Activated T-cell treated with anti-CD3 and anti-CD28 coated beads, Interleukin-2, amount 50 U/mL, for 72 hours (primary cell): Measurements from ENCODE around the gene LGALS1. TPM values are rescaled to one million over a fixed set of nuclear protein-coding genes. Genes with fewer than 3 reads are reported as not detected.

Source experiments
- ATAC-seq, 2 donors: fragments of 150-1000 bp; cut with Tn5 transposase; replicated peaks in 1 of 2; 2 replicates each; pipeline ENCODE4 v1.10.0; 2021; ENCODE audit warnings: moderate library complexity in 2 of 2, mild to moderate bottlenecking in 1 of 2
- DNase-seq, 2 donors: peaks; one replicate each; pipeline ENCODE4 v3.0.0; 2021 to 2022; ENCODE audit warnings: mixed read lengths in 1 of 2
- H3K27ac Mint-ChIP-seq: one replicate; pipeline ENCODE4 v1.8.0; 2022; ENCODE audit warnings: mild to moderate bottlenecking, moderate library complexity, mixed read lengths
- H3K27me3 Mint-ChIP-seq: one replicate; pipeline ENCODE4 v1.8.0; 2022; ENCODE audit warnings: low read depth, mixed read lengths
- H3K36me3 Mint-ChIP-seq, 2 donors: one replicate each; pipeline ENCODE4 v1.8.0; 2022; ENCODE audit warnings: mixed read lengths in 2 of 2, mild to moderate bottlenecking in 1 of 2; ENCODE audit not compliant: insufficient read depth in 2 of 2
- H3K4me1 Mint-ChIP-seq: one replicate; pipeline ENCODE4 v1.8.0; 2022; ENCODE audit warnings: low read depth, mixed read lengths
- H3K4me3 Mint-ChIP-seq, 2 donors: one replicate each; pipeline ENCODE4 v1.8.0; 2022; ENCODE audit warnings: mild to moderate bottlenecking in 2 of 2, mixed read lengths in 2 of 2, moderate library complexity in 2 of 2
- H3K9me3 Mint-ChIP-seq, 2 donors: one replicate each; pipeline ENCODE4 v1.8.0; 2022; ENCODE audit warnings: mixed read lengths in 2 of 2
- total RNA-seq, 2 donors: library from RNA; stranded (reverse); gene quantifications; one replicate each; pipeline ENCODE4 v1.2.3, GENCODE V29; 2022

The LGALS1 gene
- total RNA-seq, 2 donors from 2014 or later, result 303 to 803 TPM

DNA sequence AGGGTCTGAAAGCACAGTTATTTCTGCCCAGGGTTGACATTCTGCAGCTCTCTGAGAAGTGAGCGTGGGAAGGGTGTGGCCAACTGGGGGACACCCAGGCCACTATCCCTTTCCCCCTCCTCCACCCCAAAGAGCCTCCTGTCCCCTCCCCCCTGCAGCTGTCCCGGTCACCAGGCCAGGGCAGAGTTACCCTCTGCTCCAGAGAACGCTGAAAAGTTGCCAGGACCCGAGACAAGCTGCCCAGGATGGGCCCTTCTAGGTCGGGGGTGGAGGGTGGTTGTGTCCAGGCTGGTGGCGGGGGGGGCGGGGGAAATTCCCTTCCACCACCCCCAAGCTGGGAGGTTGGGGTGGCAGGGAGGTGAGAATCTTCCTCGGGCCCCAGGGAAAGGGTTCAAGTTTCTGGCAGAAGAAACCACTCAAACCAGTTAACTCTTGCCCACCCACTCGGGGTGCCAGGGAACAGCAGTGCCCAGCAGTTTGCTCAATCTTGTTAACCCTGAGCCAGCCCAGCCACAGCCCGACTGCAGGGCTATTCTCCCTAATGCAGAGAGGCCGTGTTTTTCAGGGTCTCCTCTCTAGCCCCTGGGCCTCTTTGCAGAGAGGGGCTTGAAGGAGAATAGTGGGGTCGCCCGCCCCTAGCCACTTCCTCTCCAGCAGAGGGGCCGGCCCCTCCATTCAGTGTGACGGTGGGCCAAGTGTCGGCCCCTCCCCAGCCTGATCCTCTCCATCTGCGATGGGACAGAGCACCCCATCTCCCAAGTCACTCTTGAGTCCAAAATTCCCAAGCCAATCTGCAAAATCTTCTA, 697 bp downstream of the LGALS1 start:
- ATAC-seq, result peak; percentile 1
- H3K4me3 Mint-ChIP-seq, result peak overlapping the region; percentile 88
- no peaks in the 10 kb centered on the region for H3K9me3 Mint-ChIP-seq
- peak overlapping the region; percentile 70 for H3K27ac Mint-ChIP-seq
- H3K4me1 Mint-ChIP-seq, result peaks cover 60% of the 10 kb centered on the region
- no peaks in the 10 kb centered on the region for H3K27me3 Mint-ChIP-seq
- H3K36me3 Mint-ChIP-seq, result no peaks in the 10 kb centered on the region
- DNase-seq, result peak; percentile 21 to 34

GRCh38 chr22:37676736-37677492, 1.5 kb downstream of the LGALS1 start:
- ATAC-seq (peak; percentile 83 to 88), DNase-seq (peak; percentile 91 to 94)
- H3K4me1 Mint-ChIP-seq, result peaks cover 66% of the 10 kb centered on the region
- H3K27me3 Mint-ChIP-seq, result no peaks in the 10 kb centered on the region
- H3K4me3 Mint-ChIP-seq, result peak overlapping the region; percentile 88
- peak overlapping the region; percentile 70 for H3K27ac Mint-ChIP-seq
- no peaks in the 10 kb centered on the region for H3K9me3 Mint-ChIP-seq
- H3K36me3 Mint-ChIP-seq, result no peaks in the 10 kb centered on the region

DNA sequence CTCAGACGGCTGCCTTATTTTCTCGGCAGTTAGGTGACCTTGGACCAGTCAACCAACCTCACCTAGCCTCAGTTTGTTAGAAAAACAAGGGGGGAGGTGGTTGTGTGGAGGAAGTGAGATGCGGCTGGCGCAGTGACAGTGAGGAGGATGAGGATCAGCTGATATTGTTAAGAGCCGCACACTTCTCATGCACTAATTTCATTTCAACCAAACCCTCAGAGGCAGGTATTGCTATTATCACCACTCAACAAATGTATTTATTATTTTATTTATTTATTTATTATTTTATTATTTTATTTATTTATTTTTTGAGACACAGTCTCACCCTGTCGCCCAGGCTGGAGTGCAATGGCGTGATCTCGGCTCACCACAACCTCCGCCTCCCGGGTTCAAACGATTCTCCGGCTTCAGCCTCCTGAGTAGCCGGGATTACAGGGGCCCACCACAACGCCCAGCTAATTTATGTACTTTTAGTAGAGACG, 2.1 kb downstream of the LGALS1 start:
- H3K9me3 Mint-ChIP-seq, result no peaks in the 10 kb centered on the region
- peaks cover 59% of the 10 kb centered on the region for H3K4me1 Mint-ChIP-seq
- DNase-seq (no peak), ATAC-seq (peak in 1 of 2 donors; percentile 25)
- peak overlapping the region; percentile 59 for H3K27ac Mint-ChIP-seq
- no peaks in the 10 kb centered on the region for H3K27me3 Mint-ChIP-seq
- peak overlapping the region; percentile 88 for H3K4me3 Mint-ChIP-seq
- H3K36me3 Mint-ChIP-seq, result no peaks in the 10 kb centered on the region

- Mint-ChIP-seq H3K36me3 (no peaks in the 10 kb centered on the region), H3K27ac (no peak overlapping the region), H3K9me3 (no peaks in the 10 kb centered on the region), H3K4me1 (peaks cover 51% of the 10 kb centered on the region), H3K4me3 (peak overlapping the region in 1 of 2 donors; percentile 19), H3K27me3 (no peaks in the 10 kb centered on the region)
- DNase-seq (no peak), ATAC-seq (no peak)
Measured at GRCh38 chr22:37678372-37678771, 2.9 kb downstream of the LGALS1 start.

GRCh38 chr22:37679670-37680069, 4.2 kb downstream of the LGALS1 start:
- no peaks in the 10 kb centered on the region for H3K27me3 Mint-ChIP-seq
- H3K4me1 Mint-ChIP-seq, result peaks cover 39% of the 10 kb centered on the region
- no peaks in the 10 kb centered on the region for H3K36me3 Mint-ChIP-seq
- H3K27ac Mint-ChIP-seq, result no peak overlapping the region
- ATAC-seq (no peak), DNase-seq (no peak)
- no peaks in the 10 kb centered on the region for H3K9me3 Mint-ChIP-seq
- H3K4me3 Mint-ChIP-seq, result no peak overlapping the region

DNA sequence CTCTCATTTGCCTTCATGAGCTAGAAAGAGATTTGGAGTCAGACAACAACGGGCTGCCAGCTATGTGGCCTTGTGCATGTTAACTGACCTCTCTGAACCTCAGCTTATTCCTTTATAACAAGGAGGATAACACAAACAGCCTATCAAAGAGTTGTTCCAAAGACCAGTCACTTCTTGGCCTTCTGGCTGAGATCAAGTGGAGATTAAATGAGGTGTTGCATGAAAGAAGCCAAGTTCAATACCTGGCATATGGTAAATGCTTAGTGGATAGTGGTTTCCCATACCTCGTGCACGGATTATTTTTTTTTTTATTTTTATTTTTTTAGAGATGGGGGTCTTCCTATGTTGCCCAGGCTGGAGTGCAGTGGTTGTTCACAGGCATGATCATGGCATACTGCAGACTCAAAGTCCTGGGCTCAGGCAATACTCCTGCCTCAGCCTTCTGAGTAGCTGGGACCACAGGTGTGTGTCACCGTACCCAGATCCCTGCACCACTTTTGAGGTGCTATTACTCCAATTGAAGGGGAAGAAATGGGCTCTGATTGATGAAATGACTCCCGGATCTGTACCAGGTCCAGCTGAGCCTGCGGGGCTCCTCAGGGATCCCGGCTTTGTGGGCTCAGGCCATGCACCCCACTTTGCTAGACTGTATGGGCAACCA, 4.9 kb downstream of the LGALS1 start:
- H3K4me3 Mint-ChIP-seq, result no peak overlapping the region
- DNase-seq (no peak), ATAC-seq (no peak)
- H3K27ac Mint-ChIP-seq, result no peak overlapping the region
- no peaks in the 10 kb centered on the region for H3K36me3 Mint-ChIP-seq
- peaks cover 33% of the 10 kb centered on the region for H3K4me1 Mint-ChIP-seq
- H3K9me3 Mint-ChIP-seq, result no peaks in the 10 kb centered on the region
- no peaks in the 10 kb centered on the region for H3K27me3 Mint-ChIP-seq

GRCh38 chr22:37681001-37681424, 5.6 kb downstream of the LGALS1 start:
- no peaks in the 10 kb centered on the region for H3K27me3 Mint-ChIP-seq
- no peak for ATAC-seq
- no peak overlapping the region for H3K4me3 Mint-ChIP-seq
- H3K27ac Mint-ChIP-seq, result peak overlapping the region; percentile 55
- H3K9me3 Mint-ChIP-seq, result no peaks in the 10 kb centered on the region
- no peak for DNase-seq
- H3K36me3 Mint-ChIP-seq, result no peaks in the 10 kb centered on the region
- peaks cover 30% of the 10 kb centered on the region for H3K4me1 Mint-ChIP-seq

DNA sequence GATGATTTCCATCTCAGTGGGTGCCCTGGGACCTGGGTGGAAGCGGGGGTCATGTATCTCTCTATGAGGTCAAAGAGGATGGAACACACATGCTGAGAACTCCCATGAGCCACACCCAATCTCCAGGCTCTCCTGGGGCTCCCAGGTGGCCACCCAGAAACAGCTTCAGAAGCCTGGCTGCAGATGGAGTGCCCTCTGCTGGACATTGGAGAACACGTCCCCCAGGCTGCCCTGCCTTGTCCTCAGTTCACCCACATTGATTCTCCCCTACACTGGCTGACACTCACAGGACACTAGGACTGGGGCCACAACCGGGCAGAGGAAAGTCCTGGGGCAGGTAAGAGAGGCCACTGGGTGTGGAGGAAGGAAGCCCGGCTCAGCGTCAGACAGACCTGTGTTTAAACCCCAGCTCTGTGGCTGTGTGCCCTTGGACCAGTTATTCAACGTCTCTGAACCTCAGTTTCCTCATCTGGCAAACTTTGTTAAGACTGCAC, 6.2 kb downstream of the LGALS1 start:
- Mint-ChIP-seq H3K27ac (peak overlapping the region; percentile 5), H3K4me3 (no peak overlapping the region), H3K36me3 (no peaks in the 10 kb centered on the region), H3K4me1 (peaks cover 29% of the 10 kb centered on the region), H3K9me3 (no peaks in the 10 kb centered on the region), H3K27me3 (no peaks in the 10 kb centered on the region)
- peak; percentile 82 to 83 for DNase-seq
- peak; percentile 28 to 31 for ATAC-seq

DNA sequence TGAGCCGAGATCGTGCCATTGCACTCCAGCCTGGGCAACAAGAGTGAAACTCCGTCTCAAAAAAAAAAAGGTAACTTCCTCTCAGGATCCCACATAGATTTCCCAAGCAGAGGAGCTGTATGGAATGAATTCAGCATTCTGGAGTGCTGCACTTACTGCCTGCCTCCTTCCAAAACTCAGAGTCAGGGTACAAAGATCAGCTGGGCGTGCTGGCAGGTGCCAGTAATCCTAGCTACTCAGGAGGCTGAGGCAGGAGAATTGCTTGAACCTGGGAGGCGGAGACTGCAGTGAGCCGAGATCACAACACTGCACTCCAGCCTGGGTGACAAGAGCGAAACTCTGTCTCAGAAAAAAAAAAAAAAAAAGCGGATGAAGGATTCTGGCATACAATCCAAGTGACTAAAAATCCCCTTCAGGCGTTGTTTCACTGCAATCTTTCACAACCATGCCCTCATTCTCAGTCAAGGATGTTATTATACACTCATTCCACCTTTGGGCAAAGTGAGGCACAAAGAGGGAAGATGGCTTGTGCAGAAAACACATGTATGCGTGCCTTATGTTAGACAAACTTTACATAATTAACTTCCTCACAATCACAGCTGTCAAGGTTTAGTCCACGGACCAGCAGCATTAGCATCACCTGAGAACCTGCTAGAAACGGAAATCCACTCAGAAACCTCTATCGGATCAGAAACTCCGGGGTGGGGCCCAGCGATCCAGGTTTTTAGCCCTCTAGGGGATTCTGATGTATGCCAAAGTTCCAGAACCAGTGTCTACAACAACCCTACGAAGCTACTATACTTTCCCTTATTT, 9.6 kb downstream of the LGALS1 start:
- ATAC-seq (no peak), DNase-seq (no peak)
- Mint-ChIP-seq H3K27me3 (no peaks in the 10 kb centered on the region), H3K27ac (no peak overlapping the region), H3K4me1 (peaks cover 37% of the 10 kb centered on the region), H3K4me3 (peak overlapping the region in 1 of 2 donors; percentile 98), H3K9me3 (no peaks in the 10 kb centered on the region), H3K36me3 (peaks cover 2 to 3% of the 10 kb centered on the region in 2 donors)

- peaks cover 2 to 5% of the 10 kb centered on the region in 2 donors for H3K36me3 Mint-ChIP-seq
- peak; percentile 91 to 93 for ATAC-seq
- H3K4me3 Mint-ChIP-seq, result peak within 1 kb of the TSS; percentile 98
- no peaks in the 10 kb centered on the region for H3K27me3 Mint-ChIP-seq
- H3K4me1 Mint-ChIP-seq, result peaks cover 33% of the 10 kb centered on the region
- H3K9me3 Mint-ChIP-seq, result no peaks in the 10 kb centered on the region
- H3K27ac Mint-ChIP-seq, result peak within 1 kb of the TSS; percentile 68
- peak; percentile 82 to 83 for DNase-seq
Measured at GRCh38 chr22:37686002-37686982, 10.9 kb downstream of the LGALS1 start, which contains the start of gene NOL12. Gene NOL12 (plus strand): TSS chr22:37686343. CDS start chr22:37686393, 50 bp downstream.

DNA sequence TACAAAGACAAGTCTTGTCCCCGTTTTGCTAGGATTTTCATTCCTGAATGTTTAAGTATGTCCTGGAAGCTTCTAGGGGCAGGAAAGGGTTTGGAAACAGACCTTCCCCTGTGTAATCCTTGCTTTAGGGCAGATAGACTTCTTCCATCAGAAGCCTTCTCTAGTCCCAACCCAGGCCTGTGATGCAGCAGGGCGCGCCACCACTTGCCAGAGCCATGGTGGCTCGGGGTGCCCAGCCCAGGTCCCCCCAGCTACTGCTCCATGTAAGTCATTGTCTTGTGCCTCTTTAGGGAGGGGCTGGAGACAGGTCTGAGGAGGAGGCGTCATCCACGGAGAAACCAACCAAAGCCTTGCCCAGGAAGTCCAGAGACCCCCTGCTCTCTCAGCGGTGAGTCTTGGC, 15.0 kb downstream of the LGALS1 start:
- Mint-ChIP-seq H3K4me1 (peaks cover 28% of the 10 kb centered on the region), H3K27ac (no peak overlapping the region), H3K4me3 (no peak overlapping the region), H3K36me3 (peaks cover 4 to 10% of the 10 kb centered on the region in 2 donors), H3K9me3 (no peaks in the 10 kb centered on the region), H3K27me3 (no peaks in the 10 kb centered on the region)
- ATAC-seq, result no peak
- DNase-seq, result no peak
